LNCAP (cell line): ENCODE results near the gene HSPG2.

ENCODE experiments used
- CTCF ChIP-seq: fragments of 450-650 bp; IDR thresholded peaks from 2 replicates; pipeline ENCODE4 v1.5.1; 2017; ENCODE audit warnings: mild to moderate bottlenecking

The HSPG2 gene

GRCh38 chr1:21894034-21894881 is 42.9 kb downstream of the HSPG2 start:
- no peak for TF ChIP-seq CTCF

GRCh38 chr1:21893046-21893805 is 43.9 kb downstream of the HSPG2 start:
- TF ChIP-seq CTCF, result no peak

- TF ChIP-seq CTCF, result no peak
These were observed 45.3 kb downstream of the HSPG2 start for GRCh38 chr1:21891621-21892479.

- no peak for TF ChIP-seq CTCF
These were observed 46.0 kb downstream of the HSPG2 start for GRCh38 chr1:21891081-21891480.

- no peak for TF ChIP-seq CTCF
These were observed 48.6 kb downstream of the HSPG2 start for GRCh38 chr1:21888500-21888899.

- TF ChIP-seq CTCF, result no peak
These were observed 49.3 kb downstream of the HSPG2 start for GRCh38 chr1:21887796-21888195.

GRCh38 chr1:21887216-21887736 is 49.8 kb downstream of the HSPG2 start:
- TF ChIP-seq CTCF, result no peak
